ENCODE data around the gene TGM6.

DNA sequence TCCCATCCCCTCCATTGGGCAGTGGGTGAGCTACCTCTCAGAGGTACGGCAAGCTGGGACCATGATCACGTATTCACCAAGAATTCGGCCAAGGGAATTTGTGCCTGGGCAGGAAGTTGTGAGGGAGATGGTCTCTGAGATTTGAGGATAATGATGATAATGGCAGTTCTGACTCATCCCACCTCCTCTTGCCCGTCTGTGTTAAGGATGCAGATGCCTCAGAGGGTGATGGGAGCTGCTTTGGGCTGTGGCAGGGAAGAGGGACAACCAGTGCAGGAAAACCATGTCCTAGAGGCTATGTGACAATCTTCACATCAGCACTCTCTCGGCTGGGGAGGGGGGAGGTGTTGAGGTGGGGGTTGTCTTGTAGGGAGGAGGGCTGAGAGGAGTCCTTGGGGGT lies 4.3 kb downstream of the TGM6 start:
- TF ChIP-seq, protein P1, sequence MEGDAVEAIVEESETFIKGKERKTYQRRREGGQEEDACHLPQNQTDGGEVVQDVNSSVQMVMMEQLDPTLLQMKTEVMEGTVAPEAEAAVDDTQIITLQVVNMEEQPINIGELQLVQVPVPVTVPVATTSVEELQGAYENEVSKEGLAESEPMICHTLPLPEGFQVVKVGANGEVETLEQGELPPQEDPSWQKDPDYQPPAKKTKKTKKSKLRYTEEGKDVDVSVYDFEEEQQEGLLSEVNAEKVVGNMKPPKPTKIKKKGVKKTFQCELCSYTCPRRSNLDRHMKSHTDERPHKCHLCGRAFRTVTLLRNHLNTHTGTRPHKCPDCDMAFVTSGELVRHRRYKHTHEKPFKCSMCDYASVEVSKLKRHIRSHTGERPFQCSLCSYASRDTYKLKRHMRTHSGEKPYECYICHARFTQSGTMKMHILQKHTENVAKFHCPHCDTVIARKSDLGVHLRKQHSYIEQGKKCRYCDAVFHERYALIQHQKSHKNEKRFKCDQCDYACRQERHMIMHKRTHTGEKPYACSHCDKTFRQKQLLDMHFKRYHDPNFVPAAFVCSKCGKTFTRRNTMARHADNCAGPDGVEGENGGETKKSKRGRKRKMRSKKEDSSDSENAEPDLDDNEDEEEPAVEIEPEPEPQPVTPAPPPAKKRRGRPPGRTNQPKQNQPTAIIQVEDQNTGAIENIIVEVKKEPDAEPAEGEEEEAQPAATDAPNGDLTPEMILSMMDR (conservative IDR thresholded peaks at IDR 0.05; ENCODE audit: low read depth, low read length) = no peak
- TF ChIP-seq EZH2 (IDR thresholded peaks at IDR 0.05; ENCODE audit: low read length, unreplicated experiment) = no peak
